Hepatocyte (in vitro differentiated cells): ENCODE results near the gene ANO1. TPM values are rescaled to one million over a fixed set of nuclear protein-coding genes. Genes with fewer than 3 reads are reported as not detected.

ENCODE experiments used
- DNase-seq: peaks from one replicate; pipeline ENCODE4 v3.0.0-alpha.2; 2016; ENCODE audit warnings: low spot score
- H2AFZ ChIP-seq: fragments of 200-600 bp; sonication (generic); 2 replicates; pipeline ENCODE4 v1.6.0; 2016; ENCODE audit warnings: antibody characterized with exemption, mild to moderate bottlenecking
- H3K27ac ChIP-seq: fragments of 200-600 bp; sonication (generic); 2 replicates; pipeline ENCODE4 v1.5.1; 2016; ENCODE audit warnings: mild to moderate bottlenecking
- H3K27me3 ChIP-seq: fragments of 200-600 bp; sonication (generic); 2 replicates; pipeline ENCODE4 v1.6.1; 2016
- H3K36me3 ChIP-seq: fragments of 200-600 bp; sonication (generic); replicated peaks from 2 replicates; pipeline ENCODE4 v1.5.1; 2016; ENCODE audit warnings: low read depth; ENCODE audit not compliant: insufficient read depth
- H3K4me1 ChIP-seq: fragments of 200-600 bp; sonication (generic); 2 replicates; pipeline ENCODE4 v1.5.1; 2016; ENCODE audit warnings: mild to moderate bottlenecking, moderate library complexity; ENCODE audit not compliant: insufficient read depth
- H3K4me2 ChIP-seq: fragments of 200-600 bp; sonication (generic); 2 replicates; pipeline ENCODE4 v1.6.0; 2016
- H3K4me3 ChIP-seq: fragments of 200-600 bp; sonication (generic); 2 replicates; pipeline ENCODE4 v1.5.1; 2016; ENCODE audit warnings: mild to moderate bottlenecking
- H3K79me2 ChIP-seq: fragments of 200-600 bp; sonication (generic); 2 replicates; pipeline ENCODE4 v1.6.0; 2017; ENCODE audit warnings: mild to moderate bottlenecking
- H3K9me2 ChIP-seq: fragments of 200-600 bp; sonication (generic); replicated peaks from 2 replicates; pipeline ENCODE4 v1.6.0; 2017; ENCODE audit warnings: mild to moderate bottlenecking; ENCODE audit not compliant: insufficient read depth
- H3K9me3 ChIP-seq: fragments of 200-600 bp; sonication (generic); 2 replicates; pipeline ENCODE4 v1.5.1; 2016; ENCODE audit warnings: low read depth, mild to moderate bottlenecking
- H4K20me1 ChIP-seq: fragments of 200-600 bp; sonication (generic); 2 replicates; pipeline ENCODE4 v1.6.0; 2016; ENCODE audit warnings: mild to moderate bottlenecking; ENCODE audit not compliant: insufficient read depth, poor library complexity, severe bottlenecking
- CTCF ChIP-seq: fragments of 200-600 bp; sonication (generic); IDR thresholded peaks from 2 replicates; pipeline ENCODE4 v1.5.1; 2016; ENCODE audit warnings: antibody characterized with exemption, mild to moderate bottlenecking; ENCODE audit not compliant: poor library complexity
- EZH2 ChIP-seq: fragments of 200-600 bp; sonication (generic); IDR thresholded peaks from 2 replicates; pipeline ENCODE4 v1.6.1; 2016; ENCODE audit warnings: antibody characterized with exemption, mild to moderate bottlenecking, borderline replicate concordance
- EZH2phosphoT487 ChIP-seq: fragments of 200-600 bp; sonication (generic); IDR thresholded peaks from one replicate; pipeline ENCODE4 v1.6.1; 2018; ENCODE audit warnings: antibody characterized with exemption, mild to moderate bottlenecking, low read depth, moderate library complexity; ENCODE audit not compliant: unreplicated experiment, severe bottlenecking
- WGBS: methylation state at CpG from one replicate; pipeline ENCODE4 v1.1.6; 2016; ENCODE audit warnings: low lambda C conversion rate; ENCODE audit errors: missing lambda C conversion rate; 5-methylcytosine and 5-hydroxymethylcytosine counted together
- polyA plus RNA-seq: library from polyadenylated mRNA; unstranded; fragments of >200 nt; fragmentation: Nextera tagmentation; extraction: Ambion mirVana; gene quantifications from 2 replicates; pipeline ENCODE4 v1.2.1, GENCODE V29; 2016
- total RNA-seq: library from RNA; depleted of rRNA; stranded (reverse); fragments of >200 nt; gene quantifications from 2 replicates; pipeline ENCODE4 v1.2.3, GENCODE V29; 2014

The ANO1 gene
- total and polyA plus RNA-seq, 2 experiments from 2014 or later, result 6.2 to 12.1 TPM

- Histone ChIP-seq H3K4me1 (no peaks in the 10 kb centered on the region), H3K9me3 (no peaks in the 10 kb centered on the region), H3K9me2 (no peaks in the 10 kb centered on the region), H3K36me3 (no peaks in the 10 kb centered on the region), H4K20me1 (no peaks in the 10 kb centered on the region), H3K79me2 (no peaks in the 10 kb centered on the region), H3K27me3 (no peaks in the 10 kb centered on the region), H3K4me3 (no peak overlapping the region), H3K27ac (no peak overlapping the region), H2AFZ (no peak overlapping the region), H3K4me2 (no peak overlapping the region)
- no peak for TF ChIP-seq EZH2
- TF ChIP-seq EZH2phosphoT487, result no peak
- TF ChIP-seq CTCF, result no peak
- no peak for DNase-seq
- WGBS, result 70% methylated on average over 9 of the region's 9 CpGs
Measured at GRCh38 chr11:70184396-70184795, 106.3 kb downstream of the ANO1 start.

- TF ChIP-seq CTCF, result no peak
- TF ChIP-seq EZH2phosphoT487, result no peak
- TF ChIP-seq EZH2, result no peak
- Histone ChIP-seq H3K4me3 (no peak overlapping the region), H3K36me3 (no peaks in the 10 kb centered on the region), H4K20me1 (no peaks in the 10 kb centered on the region), H3K9me3 (no peaks in the 10 kb centered on the region), H3K9me2 (no peaks in the 10 kb centered on the region), H3K27ac (no peak overlapping the region), H2AFZ (no peak overlapping the region), H3K4me1 (no peaks in the 10 kb centered on the region), H3K79me2 (no peaks in the 10 kb centered on the region), H3K4me2 (no peak overlapping the region), H3K27me3 (no peaks in the 10 kb centered on the region)
- DNase-seq, result no peak
- 93% methylated on average over 28 of the region's 28 CpGs for WGBS
Measured at GRCh38 chr11:70185348-70186055, 107.4 kb downstream of the ANO1 start.

- no peaks in the 10 kb centered on the region for H3K9me2 ChIP-seq
Measured at GRCh38 chr11:70186420-70186819, 108.3 kb downstream of the ANO1 start.

More at GRCh38 chr11:70186420-70186819, 108.3 kb downstream of the ANO1 start:
- H3K27ac ChIP-seq, result no peak overlapping the region
- 99% methylated on average over 6 of the region's 6 CpGs for WGBS
- H3K79me2 ChIP-seq, result no peaks in the 10 kb centered on the region
- no peak overlapping the region for H3K4me2 ChIP-seq
- H2AFZ ChIP-seq, result no peak overlapping the region
- no peaks in the 10 kb centered on the region for H4K20me1 ChIP-seq
- TF ChIP-seq EZH2, result no peak
- no peak for TF ChIP-seq EZH2phosphoT487
- no peak for TF ChIP-seq CTCF
- H3K27me3 ChIP-seq, result no peaks in the 10 kb centered on the region
- H3K4me3 ChIP-seq, result no peak overlapping the region
- no peaks in the 10 kb centered on the region for H3K36me3 ChIP-seq
- H3K9me3 ChIP-seq, result no peaks in the 10 kb centered on the region
- no peak for DNase-seq
- no peaks in the 10 kb centered on the region for H3K4me1 ChIP-seq
